Measurements from ENCODE around the gene RANBP10.
"Not testable (repeated sequence)": the region's sequence is repeated elsewhere in the genome, so short reads cannot be mapped to it uniquely, and the experiment has no call there.

The RANBP10 gene

DNA sequence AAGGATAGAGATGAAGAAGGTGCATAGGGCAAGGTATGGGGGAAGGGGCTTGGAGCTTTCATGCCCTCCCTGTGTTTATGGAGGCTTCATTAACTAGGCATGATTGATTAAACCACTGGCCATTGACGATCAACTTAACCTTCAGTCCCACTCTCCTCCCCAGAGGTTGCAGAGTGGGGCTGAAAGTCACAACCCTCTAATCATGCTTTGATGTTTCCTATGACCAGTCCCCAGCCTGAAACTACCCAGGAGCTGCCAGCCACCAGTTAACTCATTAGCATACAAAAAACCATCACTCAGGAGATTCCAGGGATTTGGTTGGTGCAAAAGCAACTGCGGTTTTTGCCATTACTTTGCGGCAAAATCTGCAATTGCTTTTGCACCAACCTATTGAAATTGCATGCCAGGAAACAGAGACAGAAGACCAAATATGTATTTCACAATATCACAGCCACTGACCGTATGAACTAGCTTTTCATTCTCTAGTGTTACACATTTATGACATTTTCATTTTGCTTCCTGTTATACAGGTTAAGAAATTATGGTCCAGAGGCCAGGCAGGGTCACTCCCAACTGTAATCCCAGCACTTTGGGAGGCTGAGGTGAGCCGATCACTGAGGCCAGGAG lies 92.6 kb downstream of the RANBP10 start:
- DNase-seq (ENCODE audit: low spot score), result no peak

DNA sequence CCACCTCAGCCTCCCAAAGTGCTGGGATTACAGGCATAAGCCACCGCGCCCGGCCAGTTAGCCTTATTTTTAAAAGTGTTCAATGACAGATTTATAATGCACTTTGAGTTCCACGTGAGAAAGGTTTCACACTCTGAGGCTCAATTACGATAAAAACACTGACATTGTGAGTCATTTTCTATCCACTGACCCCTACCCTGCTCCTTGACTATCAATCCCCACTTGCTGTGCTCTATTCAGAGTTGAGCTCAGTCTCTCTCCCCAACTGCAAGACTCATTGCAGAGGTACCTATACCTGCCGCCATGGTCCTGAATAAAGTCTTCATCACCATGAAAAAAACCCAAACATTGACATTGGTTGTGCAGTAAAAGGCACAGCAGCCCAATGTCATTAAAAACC lies 95.8 kb downstream of the RANBP10 start:
- no peak for DNase-seq (ENCODE audit: low spot score)

DNA sequence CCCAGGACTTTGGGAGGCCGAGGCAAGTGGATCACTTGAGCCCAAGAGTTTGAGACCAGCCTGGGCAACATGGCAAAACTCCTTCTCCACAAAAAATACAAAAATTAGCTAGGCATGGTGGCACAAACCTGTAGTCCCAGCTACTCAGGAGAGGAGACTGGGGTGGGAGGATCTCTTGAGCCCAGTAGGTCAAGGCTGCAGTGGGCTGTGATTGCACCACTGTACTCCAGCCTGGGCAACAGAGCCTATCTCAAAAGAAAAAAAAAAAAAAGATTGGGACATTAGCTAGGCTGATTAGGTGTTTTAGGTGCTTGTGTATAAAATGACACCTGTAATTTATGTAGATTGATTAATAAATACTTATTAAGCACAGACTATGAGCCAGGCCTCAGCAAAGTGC lies 97.3 kb downstream of the RANBP10 start:
- DNase-seq (ENCODE audit: low spot score), result no peak

- DNase-seq (ENCODE audit: low spot score), result no peak
Observed at GRCh38 chr16:67708368-67708771, 98.0 kb downstream of the RANBP10 start.

- no peak for DNase-seq (ENCODE audit: low spot score)
Observed at GRCh38 chr16:67707790-67708189, 98.6 kb downstream of the RANBP10 start.

GRCh38 chr16:67707210-67707609 lies 99.2 kb downstream of the RANBP10 start:
- DNase-seq (ENCODE audit: low spot score), result no peak

- DNase-seq (ENCODE audit: low spot score), result no peak
Observed at GRCh38 chr16:67704110-67704509, 102.2 kb downstream of the RANBP10 start.

DNA sequence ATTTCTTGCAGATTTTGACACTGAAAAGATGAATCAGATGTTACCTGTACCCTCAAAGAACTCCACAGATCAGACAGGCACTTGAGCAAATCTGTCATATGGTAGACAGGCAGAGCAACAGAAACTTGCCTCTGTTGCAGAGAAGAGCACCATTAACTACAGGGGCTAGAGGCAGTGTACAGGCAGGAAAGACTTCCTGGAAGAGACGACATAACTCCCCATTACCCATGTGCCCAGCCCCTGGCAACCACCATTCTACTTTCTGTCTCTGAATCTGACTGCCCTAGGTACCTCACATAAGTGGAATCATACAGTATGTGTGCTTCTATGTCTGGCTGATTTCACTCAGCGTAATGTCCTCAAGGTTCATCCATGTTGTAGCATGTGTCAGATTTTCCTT lies 102.7 kb downstream of the RANBP10 start:
- DNase-seq (ENCODE audit: low spot score), result no peak

DNA sequence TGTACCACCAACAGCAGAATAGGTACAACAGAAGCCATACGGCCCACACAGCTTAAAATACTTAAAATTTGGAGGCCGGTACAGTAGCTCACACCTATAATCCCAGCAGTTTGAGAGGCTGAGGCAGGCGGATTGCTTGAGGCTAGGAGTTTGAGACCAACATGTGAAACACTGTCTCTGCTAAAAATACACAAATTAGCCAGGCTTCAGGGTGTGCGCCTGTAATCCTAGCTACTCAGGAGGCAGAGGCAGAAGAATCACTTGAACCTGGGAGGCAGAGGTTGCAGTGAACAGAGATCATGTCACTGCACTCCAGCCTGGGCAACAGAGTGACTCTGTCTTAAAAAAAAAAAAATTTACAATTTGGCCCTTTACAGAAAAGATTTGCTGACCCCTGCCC lies 104.2 kb downstream of the RANBP10 start:
- DNase-seq (ENCODE audit: low spot score), result no peak

DNA sequence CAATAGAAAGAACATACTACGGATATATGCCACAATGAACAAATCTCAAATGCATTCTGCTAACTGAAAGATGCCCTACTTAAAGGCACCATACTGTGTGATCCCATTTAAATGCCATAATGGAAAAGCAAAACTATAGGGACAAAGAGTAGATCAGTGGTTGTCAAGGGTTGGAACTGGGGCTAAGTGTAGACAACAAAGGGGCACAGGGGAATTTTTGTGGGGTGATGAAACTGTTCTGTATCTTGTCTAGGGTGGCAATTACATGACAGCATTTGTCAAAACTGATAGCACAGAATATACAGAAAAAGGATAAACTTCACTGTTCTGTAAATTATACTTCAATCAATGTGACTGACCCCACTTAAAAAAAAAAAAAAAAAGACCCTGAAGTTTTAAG lies 104.9 kb downstream of the RANBP10 start:
- no peak for DNase-seq (ENCODE audit: low spot score)

- DNase-seq (ENCODE audit: low spot score), result no peak
Observed at GRCh38 chr16:67699265-67699664, 107.1 kb downstream of the RANBP10 start.

DNA sequence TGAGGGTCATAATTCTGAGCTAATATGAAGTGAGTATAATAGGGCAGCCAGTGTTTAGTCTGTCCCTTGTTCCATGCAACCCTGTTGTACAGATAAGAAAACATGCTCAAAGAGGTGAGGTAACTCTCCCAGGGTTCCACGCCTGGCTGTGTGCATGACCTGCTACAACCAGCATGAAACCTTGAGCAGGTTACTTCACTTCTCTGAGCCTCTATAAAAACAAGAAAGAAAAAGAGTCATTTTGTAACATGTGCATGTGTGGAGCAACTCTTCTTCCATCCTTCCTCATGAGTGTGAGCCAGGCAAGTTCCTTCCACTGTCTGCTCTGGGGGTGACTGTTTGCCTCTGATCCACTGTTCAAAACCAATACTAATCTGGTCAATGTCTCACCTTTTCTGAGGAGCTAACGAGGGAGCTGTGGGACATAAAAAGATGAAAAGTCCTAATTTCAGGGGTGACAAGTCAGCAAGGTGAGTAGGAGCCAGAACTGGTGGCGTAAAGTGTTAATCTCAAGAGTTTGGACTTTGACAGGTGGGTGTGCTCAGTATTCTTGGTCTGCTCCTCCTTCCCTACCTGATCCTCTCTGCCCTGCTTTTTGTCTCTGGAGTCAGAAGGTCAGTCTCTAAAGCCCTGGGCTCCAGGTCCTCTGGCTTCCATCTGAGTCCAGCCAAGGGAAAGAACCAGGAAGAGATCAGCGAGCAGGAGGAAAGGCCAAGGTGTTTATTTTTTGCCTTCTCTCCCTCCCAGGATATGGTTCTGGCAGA lies 108.8 kb downstream of the RANBP10 start:
- DNase-seq (ENCODE audit: low spot score), result no peak

DNA sequence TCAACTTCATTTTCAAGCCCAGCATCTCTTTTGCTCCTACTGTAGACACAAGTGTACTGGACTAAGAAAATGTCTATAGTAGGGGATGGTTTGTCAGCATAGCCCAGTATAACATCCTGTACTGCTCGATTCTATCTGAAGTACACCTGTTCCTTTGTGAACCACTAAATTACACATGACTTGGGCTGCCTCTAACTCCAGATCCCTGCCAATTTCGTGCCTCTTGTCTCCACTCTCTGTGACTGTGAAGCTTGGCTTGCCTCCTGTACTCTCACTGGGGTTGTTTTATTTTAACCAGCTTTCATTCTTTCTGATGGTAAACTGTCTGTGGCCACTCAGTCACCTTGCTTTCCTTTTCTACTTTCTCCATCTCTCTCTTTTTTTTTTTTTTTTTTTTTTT lies 111.7 kb downstream of the RANBP10 start:
- no peak for DNase-seq (ENCODE audit: low spot score)

DNA sequence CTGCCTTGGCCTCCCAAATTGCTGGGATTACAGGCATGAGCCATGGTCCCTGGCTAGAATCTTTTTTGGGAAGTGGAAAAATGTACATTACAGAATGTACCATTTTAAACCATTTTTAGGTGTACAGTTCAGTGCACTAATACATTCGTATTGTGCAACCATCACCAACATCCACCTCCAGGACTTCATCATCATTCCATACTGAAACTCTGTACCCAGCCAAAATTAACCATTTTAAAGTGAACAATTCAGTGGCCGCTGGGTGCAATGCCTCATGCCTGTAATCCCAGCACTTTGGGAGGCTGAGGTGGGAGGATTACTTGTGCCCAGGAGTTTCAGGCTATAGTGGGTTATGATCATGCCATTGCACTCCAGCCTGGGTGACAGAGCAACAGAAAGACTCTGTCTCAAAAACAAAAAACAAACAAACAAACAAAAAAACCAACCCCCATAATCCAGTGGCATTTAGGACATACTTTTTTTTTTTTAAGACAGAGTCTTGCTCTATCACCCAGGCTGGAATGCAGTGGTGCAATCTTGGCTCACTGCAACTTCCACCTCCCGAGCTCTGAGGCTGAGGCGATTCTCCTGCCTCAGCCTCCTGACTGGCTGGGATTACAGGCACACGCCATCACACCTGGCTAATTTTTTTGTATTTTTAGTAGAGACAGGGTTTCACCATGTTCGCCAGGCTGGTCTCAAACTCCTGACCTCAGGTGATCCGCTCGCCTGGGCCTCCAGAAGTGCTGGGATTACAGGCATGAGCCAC lies 112.7 kb downstream of the RANBP10 start:
- not testable (repeated sequence) for DNase-seq (ENCODE audit: low spot score)

DNA sequence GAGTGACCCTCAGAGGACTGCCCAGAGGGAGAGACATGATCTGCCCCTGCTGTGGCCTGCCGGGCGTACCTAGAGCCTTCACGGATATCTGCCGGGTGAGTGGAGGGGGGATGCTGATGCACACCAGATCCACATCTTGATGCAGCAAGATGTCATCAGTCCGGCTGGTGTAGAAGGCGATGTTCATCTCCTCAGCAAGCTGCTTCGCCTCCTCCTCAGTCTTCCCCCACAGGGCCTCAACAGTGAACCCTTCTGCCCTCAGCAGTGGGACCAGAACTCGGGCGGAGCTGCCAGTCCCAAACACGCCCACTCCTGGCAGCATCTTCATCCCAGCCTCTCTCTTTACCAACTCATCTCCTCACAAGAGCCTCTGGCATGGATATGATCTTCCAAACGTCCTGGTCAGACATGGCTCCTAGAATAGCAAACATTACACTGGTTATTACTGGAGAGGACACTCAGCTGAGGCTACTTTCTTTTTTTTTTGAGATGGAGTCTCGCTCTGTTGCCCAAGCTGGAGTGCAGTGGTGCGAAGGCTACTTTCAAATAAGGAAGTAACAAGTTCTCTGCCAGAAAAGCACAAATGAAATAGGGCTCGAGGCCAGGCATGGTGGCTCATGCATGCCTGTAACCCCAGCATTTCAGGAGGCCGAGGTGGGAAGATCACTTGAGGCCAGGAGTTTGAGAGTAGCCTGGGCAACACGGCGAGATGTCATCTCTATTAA lies 120.8 kb downstream of the RANBP10 start:
- no peak for DNase-seq (ENCODE audit: low spot score)

- DNase-seq (ENCODE audit: low spot score), result no peak
Observed at GRCh38 chr16:67683767-67684166, 122.6 kb downstream of the RANBP10 start.

DNA sequence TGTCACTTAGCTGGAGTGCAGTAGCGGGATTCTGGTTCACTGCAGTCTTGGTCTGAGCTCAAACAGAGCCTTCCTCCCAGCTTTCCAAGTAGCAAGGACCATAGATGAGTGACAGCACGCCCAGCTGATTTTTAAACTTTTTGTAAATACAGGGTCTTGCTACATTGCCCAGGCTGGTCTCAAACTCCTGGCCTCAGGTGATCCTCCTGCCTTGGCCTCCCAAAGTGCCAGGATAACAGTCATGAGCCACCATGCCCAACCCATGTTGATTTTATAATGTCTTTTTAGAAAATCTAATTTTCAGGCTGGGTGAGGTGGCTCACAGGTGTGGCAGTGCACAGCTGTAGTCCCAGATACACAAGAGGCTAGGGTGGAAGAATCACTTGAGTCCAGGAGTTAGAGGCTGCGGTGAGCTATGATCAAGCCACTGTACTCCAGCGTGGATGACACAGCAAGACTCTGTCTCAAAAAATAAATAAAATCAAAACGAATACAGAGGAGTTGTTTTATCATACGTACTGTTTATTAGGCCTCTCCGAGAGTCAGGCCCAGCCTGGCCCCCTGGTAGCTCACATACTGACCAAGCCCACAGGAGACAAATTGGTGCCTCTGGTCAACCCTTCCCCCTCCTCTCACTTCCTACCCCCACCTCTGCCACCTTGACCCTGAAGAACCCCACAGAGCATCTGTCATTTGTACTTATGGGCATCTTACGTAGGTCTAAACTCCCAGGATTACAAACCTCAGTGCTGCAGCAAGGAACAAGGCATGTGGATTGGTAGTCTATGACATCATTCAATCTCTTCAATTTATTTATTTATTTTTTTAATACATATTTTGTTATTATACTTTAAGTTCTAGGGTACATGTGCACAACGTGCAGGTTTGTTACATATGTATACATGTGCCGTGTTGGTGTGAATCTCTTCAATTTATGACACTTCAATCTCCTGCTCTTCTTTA lies 126.1 kb downstream of the RANBP10 start:
- no peak for DNase-seq (ENCODE audit: low spot score)

- no peak for DNase-seq (ENCODE audit: low spot score)
Observed at GRCh38 chr16:67678354-67679023, 127.9 kb downstream of the RANBP10 start.

GRCh38 chr16:67677712-67678111 lies 128.6 kb downstream of the RANBP10 start:
- DNase-seq (ENCODE audit: low spot score), result no peak

- no peak for DNase-seq (ENCODE audit: low spot score)
Observed at GRCh38 chr16:67676939-67677338, 129.4 kb downstream of the RANBP10 start.

DNA sequence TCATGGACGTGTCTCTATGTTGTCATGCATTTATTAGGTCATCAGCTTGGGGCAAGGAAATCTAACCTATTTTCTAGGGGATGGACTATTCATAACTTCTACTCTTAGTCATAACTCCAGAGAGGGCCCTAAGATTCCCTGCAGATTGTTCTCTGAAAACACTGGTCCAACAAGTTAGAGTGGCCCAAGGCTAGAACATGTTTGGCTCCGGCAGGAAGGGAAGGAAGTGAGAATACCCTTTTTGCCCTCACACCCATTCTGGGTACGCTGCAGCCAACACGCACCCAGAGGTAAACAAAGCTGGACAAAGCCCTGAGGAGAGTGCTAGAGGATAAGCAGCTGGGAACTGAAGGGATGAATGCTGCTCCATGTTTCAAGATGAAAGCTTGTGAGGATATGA lies 129.8 kb downstream of the RANBP10 start:
- no peak for DNase-seq (ENCODE audit: low spot score)
